Measurements from ENCODE around the gene ST6GALNAC3. TPM values are rescaled to one million over a fixed set of nuclear protein-coding genes. Genes with fewer than 3 reads are reported as not detected.
"Not testable (repeated sequence)": the region's sequence is repeated elsewhere in the genome, so short reads cannot be mapped to it uniquely, and the experiment has no call there.

The ST6GALNAC3 gene
- total RNA-seq, 2 donors from 2014 or later, result 4.6 to 13.3 TPM

GRCh38 chr1:76225526-76225925 is 151.0 kb downstream of the ST6GALNAC3 start:
- intact Hi-C loops (cut with DNase I), result no loop called here
- DNase-seq (no peak), ATAC-seq (no peak)

- ATAC-seq (no peak), DNase-seq (no peak)
- intact Hi-C loops (cut with DNase I), result no loop called here
These were observed 153.1 kb downstream of the ST6GALNAC3 start for GRCh38 chr1:76227621-76228020.

DNA sequence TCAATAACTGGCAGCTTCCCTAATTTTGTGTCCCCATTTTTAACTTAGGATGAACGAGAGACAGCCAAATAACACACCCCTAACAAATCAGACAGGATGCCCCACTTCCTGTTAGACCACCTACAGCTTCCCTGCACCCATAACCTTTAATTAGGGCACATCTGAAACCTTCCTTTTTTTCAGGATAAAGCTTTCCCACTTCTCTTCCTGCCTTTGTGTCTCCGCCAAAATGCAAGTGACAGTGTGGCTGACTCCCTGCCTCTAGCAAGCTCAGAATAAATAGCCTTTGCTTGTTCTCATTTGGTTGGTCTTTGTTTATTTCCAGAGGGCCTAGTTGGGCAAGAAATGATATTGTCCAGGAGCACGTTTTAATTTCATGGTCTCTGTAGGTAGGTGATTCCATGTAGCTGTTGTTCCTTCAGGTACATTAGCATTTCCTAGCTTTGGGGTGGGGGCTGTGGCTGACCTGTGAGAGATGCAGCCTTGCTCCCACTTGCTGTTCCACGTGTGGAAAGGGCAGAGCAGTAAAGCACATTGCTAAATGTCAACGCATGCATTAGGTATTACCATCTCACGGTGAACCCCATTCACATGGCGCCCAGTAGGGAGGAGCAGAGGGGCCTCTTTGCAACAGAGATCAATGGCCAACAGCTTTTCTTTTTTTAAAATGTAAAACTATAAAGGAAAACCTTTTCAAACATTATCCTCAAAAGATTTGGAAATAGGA is 154.9 kb downstream of the ST6GALNAC3 start:
- DNase-seq (no peak), ATAC-seq (no peak)
- intact Hi-C loops (cut with DNase I), result no loop called here

DNA sequence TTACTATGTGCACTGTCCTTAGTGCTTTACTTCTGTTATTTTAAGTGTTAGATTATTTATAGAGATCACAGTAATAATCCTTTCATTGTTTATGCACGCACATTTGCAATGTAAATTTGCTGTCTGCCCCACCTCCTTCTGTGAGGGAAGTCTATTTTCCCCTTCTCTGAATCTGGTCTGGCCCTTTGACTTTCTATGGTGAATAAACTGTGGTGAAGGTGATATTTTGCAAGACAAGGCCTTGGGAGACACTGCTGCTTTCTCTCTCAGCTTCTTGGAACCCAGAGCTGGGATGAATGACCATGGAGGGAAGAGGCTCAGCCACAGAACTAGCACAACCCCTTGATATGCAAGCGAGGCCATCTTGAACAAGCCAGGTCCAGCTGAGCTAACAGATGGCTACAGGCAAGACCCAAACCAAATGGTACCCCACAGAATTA is 156.3 kb downstream of the ST6GALNAC3 start:
- intact Hi-C loops (cut with DNase I), result no loop called here
- DNase-seq (no peak), ATAC-seq (no peak)

DNA sequence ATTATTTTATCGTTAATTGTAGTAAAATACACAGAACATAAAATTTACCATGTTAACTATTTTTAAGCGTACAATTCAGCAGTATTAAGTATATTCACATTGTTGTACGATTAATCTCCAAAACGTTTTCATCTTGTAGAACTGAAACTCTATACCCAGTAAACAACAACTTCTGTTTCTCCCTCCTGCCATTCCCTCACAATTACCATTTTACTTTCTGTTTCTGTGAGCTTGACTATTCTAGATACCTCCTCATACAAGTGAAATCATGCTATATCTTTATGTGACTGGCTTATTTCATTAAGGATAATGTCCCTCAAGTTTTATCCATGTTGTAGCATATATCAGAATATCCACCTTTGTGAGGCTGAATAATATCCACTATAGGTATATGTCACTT is 156.8 kb downstream of the ST6GALNAC3 start:
- DNase-seq (no peak), ATAC-seq (no peak)
- intact Hi-C loops (cut with DNase I), result no loop called here

DNA sequence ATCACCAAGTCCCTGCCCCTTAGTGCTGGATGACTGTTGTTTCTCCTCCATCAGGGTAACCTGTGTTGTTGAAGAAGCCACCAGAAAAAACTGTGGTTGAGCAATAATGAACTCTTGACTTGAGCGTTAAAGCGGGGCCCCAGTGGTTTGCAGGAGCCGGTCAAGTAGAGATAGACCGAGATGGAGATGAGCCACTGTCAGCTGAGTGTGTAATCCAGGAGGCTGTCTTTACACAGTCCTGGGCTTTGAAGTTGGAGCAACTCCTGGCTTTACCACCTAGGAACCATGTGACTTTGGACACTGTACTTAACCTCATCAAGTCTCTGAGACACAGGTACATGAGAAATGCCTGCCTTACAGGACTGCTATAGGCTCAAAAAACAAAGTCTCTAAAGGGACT is 158.1 kb downstream of the ST6GALNAC3 start:
- no peak for ATAC-seq
- intact Hi-C loops (cut with DNase I), result no loop called here

DNA sequence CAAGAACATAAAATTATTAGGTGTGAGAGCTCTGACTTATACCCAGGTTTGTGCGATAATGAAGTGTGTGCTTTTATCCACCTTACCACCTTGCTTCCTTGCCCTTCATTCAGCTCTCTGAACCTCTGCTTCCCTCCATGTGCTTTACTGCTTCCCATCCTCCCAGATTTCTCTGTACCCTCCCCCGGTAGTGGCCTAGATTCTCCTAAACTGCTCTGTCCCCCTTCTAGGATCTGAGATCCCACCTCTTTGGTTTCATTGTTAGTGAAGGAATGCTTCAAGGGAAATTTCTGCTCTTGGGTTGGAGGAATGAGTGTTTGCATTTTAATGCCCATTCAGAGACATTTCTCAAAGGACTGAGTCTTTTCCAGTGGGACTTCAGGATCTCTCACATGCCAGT is 159.5 kb downstream of the ST6GALNAC3 start:
- ATAC-seq (no peak), DNase-seq (no peak)
- intact Hi-C loops (cut with DNase I), result no loop called here

More for the DNA sequence above, 158.1 kb downstream of the ST6GALNAC3 start:
- DNase-seq, result no peak

- ATAC-seq, result no peak
- DNase-seq, result no peak
- intact Hi-C loops (cut with DNase I), result no loop called here
These were observed 162.7 kb downstream of the ST6GALNAC3 start for GRCh38 chr1:76237211-76237610.

DNA sequence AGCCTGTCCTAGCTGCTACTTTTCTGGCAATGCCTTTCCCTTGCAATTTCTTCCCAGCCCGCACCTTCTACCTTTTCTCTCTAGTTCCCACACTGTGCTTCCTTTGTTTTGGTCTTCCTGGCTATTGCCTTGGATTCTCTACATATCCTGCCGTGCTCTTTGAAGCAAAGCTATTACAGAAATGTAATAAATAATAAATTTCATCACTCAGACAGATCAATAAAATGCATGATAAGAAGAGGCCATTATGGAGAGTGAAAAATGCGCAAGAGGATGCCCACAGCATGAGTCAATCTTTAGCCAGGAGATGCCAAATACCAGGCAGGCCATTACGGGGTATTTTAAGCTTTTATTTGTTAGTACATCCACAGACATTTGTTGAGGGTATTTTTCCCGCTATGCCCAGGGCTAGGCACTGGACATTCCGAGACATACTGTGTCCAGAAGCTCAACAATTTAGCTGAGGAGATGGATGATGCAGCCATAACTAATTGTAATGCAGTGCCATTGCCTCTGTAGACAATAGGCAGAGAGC is 163.6 kb downstream of the ST6GALNAC3 start:
- intact Hi-C loops (cut with DNase I), result no loop called here
- ATAC-seq, result no peak
- no peak for DNase-seq

DNA sequence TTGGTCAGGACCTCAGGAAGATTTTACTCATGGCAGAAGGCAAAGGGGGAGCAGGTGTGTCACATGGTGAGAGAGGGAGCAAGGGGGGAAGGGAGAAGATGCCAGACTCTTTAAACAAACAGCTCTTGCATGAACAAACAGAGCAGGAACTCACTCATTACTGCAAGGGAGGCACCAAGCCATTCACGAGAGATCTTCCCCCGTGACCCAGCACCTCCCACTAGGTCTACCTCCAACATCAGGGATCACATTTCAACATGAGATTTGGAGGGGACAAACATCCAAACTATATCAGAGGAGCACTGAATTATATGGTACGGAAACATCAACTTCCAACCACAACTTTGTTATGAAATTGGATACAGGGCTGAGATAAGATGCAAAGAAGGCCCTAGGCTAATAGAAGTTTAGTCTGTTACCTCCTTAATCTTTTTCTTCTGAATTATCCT is 164.9 kb downstream of the ST6GALNAC3 start:
- intact Hi-C loops (cut with DNase I), result no loop called here
- DNase-seq (no peak), ATAC-seq (no peak)

- no peak for ATAC-seq
- intact Hi-C loops (cut with DNase I), result no loop called here
These were observed 165.8 kb downstream of the ST6GALNAC3 start for GRCh38 chr1:76240316-76240715.

GRCh38 chr1:76242587-76242986 is 168.0 kb downstream of the ST6GALNAC3 start:
- ATAC-seq; intact Hi-C loops (cut with DNase I); DNase-seq: not testable (repeated sequence)

More at GRCh38 chr1:76240316-76240715, 165.8 kb downstream of the ST6GALNAC3 start:
- DNase-seq, result no peak

GRCh38 chr1:76247261-76247852 is 172.8 kb downstream of the ST6GALNAC3 start:
- ATAC-seq, result no peak
- no peak for DNase-seq
- intact Hi-C loops (cut with DNase I), result no loop called here

GRCh38 chr1:76250271-76250670 is 175.7 kb downstream of the ST6GALNAC3 start:
- no peak for ATAC-seq
- intact Hi-C loops (cut with DNase I), result no loop called here
- no peak for DNase-seq

DNA sequence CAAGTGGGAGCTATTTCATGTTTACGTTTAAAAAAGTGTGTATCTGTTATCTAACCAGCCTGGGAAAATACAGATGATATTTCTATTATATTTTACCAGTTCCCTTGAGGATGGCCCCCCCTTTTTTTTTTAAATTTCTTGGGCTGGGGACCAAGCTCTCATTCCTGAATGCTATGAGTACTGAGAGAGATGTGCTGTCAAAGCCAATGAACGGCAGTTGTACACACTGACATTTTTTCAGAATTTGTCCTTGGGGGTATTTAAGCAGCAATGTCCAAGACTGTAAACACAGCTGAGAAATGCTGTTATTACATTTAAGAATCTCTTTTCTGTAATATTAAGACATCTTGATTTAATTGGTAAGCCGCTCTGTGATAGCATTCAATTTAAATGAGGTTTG is 177.9 kb downstream of the ST6GALNAC3 start:
- DNase-seq (no peak), ATAC-seq (no peak)
- intact Hi-C loops (cut with DNase I), result no loop called here

DNA sequence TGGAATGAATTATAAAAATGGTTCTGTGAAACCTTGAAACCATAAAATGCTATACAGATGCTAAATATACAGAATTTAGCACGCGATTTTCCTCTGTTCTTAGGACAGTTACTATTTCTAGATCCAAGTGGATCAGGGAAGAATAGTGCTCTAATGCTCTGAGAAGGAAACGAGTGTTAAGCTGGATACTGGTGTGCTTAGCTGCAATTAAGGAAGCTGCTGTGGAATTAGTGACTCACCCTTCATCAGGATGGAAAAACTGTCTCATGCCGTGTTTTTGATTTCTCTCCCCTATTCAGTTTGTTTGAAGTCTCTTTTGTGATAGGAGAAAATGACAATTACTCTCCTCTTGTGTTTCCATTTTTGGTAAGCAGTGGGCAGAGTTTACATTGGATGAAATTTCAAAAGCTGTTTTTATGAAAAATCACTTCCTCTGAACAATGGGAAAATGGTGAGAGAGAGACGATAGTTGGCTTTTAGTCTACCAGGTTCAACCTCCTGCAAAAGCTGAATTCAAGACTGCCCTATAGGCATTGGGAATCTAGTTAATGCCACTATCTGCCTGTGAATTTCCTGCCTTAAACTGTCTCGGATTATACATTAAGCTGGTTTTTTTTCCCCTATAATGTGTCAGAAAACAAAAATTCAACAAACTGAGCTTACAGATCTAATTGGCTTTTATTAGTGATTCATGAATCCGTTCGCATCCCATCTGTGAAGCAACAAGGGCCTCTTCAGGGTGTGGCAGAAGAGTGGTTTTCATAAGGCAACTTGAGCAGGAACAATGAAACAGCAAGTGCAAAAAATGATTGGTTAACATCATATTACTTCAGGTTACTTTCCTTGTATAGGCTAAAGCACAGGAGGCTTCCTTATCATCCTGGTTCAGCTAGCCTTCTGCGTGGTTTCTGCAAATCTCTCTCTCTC is 179.8 kb downstream of the ST6GALNAC3 start:
- intact Hi-C loops (cut with DNase I), result no loop called here
- ATAC-seq (peak in 1 of 2 donors; percentile 68), DNase-seq (no peak)

DNA sequence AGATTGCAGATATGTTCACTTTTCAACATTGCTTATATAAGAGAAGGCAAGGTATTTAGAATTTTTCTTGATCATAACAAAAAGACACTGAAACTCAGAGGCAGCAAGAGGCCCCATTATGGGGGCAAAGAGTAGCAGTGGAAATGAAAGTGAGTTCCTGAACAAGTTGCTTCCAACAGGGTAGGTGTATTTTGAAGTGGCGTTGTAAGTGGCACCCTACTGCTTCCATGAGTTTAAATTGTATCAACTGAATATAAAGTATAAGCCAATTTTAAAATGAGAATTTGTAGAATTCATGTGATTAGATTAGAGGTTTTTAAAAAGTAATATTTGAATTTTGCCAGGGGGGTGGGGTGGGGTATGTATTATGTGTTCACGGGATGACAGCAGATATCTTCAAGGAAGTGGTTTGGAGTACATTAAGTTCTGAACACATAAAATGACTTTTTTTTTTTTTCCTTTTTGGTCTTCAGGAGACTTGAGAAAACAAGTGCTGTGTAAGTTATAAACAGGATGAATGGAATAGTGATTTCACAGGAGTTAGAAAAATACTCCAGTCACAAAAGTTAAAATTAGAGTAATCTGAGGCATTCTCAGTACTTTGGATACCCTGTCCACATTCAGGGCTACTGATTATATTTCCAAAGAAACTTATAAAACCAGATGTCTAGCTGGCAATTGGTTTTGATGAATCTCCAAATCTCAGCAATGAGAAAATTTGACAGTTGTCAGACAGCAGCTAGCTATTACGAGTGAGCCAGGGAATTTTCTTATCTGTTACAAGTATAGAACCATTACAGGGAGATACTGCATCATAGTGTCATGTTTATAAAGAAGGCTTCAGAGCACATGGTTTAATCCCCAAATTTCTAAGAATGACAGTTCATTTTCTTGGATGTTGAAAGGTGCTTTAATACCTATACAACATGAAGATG is 182.0 kb downstream of the ST6GALNAC3 start:
- ATAC-seq (no peak), DNase-seq (no peak)
- intact Hi-C loops (cut with DNase I), result no loop called here

DNA sequence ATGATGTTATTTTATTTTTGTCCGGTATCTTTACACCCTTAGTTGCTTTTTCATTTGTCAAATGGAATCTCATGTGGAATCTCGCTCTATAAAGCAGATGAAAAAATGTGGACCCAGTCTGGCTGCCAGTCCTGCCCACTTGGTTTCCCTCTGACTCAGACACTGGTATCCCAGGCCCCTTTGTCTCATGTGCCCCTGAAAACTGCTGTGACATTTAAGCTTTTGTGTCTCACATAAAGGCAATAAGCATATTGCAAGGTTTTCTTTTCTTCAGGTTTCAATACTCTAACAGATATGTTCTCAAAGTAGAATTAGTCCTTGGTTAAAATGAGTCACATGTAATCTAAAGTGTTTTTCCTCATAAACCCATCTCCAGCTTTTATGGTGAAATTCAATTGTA is 183.3 kb downstream of the ST6GALNAC3 start:
- intact Hi-C loops (cut with DNase I), result no loop called here
- no peak for ATAC-seq
- DNase-seq, result no peak

DNA sequence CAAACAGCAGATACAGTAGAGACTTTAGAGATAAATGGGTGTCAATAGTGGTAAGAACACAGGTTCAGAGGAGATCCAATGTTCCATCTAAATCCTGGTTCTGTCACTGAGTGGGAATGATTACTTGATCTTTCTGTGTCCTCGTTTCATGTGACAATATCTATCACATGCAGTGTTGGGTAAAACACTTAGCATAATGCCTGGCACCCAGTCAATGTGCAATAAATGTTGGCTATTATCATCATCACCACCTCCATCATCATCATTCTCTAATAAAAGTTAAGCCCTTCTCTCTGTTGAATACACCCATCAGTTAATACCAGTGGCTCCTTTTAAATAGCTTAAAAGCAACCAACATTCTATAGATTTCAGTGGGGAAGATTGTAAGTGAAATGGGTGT is 184.7 kb downstream of the ST6GALNAC3 start:
- no peak for ATAC-seq
- intact Hi-C loops (cut with DNase I), result no loop called here
- no peak for DNase-seq

Measured in left cardiac atrium (tissue), 4 donors.